Dedifferentiated amniotic fluid mesenchymal stem cell (primary cell): ENCODE results near the gene HACD2.

Source experiments
- DNase-seq: peaks from one replicate; pipeline ENCODE4 v3.0.0-alpha.2; 2016; ENCODE audit errors: extremely low spot score

Gene HACD2, protein sequence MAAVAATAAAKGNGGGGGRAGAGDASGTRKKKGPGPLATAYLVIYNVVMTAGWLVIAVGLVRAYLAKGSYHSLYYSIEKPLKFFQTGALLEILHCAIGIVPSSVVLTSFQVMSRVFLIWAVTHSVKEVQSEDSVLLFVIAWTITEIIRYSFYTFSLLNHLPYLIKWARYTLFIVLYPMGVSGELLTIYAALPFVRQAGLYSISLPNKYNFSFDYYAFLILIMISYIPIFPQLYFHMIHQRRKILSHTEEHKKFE

DNA sequence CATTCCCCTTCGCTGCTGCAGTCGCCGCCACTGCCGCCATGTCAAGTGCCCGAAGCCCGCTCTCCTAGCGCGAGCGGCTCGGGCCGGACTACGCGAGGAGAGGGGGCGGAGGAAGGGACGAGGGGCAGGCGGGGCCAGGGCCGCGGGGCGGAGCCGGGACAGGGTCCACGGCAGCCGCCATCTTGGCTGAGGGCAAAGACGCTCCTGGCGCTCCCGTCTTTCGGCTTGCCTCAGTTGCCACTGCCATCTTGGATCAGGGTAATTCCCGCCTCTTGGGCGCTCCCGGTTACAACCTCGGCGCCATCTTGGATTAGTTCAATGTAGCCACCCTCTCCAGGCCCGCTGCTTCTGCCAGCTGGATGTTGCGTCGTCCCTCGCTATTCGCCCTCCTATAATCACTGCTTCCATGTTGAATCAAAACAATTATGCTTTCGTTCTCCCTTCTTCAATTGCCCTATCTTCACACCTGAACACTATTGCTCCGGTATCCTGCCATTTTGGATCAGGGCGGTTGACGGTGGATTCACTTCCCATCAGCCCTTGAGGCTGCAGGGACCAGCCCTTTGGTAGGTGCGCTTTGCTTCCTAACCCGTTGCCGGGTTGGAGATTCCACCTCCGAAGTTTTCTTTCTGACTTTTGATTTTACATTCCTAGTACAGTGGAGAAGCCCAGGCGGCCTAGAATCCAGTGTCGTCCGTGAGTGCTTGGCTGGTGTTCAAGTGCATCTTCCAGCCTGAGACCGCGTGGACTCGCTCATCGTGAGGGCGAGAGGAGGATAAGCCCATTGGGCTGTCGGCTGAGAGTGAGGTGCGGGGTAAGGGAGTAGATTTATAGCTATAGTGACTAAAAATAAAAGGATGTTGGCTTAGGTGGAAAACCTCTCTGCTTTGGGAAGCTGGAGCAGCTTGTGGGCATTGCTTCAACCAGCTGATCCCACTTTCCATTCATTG lies at the start of gene HACD2:
Gene HACD2, minus strand, starts transcription at position 66 of the 950 bp plus-strand sequence. Its CDS starts 26 bp downstream, at position 40.
- DNase-seq = peak; percentile 97

DNA sequence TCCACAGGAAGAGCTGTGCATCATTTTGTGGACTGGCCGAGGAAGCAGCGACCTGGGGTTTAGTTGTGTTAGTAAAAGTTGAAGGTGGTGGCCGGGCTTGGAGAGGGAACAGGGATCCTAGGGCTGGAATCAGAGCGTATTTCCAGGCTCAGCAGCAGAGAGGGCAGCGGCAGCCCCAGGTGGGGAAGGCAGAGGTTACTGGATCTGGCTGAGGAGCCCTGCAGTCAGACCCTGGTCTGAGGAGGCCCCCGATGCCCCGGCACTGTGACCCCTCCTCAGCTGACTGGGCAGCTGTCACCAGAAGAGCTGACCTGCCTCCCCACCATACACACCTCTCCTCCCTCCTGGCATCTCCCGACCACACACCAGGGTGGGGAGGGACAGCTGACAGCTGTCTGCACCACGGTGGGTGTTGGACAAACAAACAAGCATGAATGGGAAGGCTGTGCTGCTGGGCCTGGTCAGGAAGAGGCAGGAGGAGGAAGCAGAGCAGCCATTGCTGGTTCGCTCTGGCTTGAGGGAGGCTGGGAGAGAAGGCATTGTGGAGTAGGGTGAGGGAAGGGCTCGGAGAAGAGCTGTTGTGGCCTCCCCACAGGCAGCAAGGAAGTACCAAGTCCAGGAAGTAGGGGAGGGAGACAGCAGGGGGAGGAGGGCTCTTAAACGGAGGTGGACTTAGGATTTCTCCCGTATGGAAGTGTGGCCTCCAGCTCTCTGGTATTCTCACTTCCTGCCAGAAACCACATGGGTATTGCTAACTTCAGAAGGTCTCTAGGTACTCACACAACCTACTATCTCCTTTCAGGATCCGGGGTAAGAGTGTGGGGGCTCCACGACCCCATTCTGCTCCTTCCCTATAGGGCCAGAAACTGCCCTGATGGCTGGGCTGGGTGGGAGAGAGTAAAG lies 49.5 kb upstream of the HACD2 start:
- no peak for DNase-seq

DNA sequence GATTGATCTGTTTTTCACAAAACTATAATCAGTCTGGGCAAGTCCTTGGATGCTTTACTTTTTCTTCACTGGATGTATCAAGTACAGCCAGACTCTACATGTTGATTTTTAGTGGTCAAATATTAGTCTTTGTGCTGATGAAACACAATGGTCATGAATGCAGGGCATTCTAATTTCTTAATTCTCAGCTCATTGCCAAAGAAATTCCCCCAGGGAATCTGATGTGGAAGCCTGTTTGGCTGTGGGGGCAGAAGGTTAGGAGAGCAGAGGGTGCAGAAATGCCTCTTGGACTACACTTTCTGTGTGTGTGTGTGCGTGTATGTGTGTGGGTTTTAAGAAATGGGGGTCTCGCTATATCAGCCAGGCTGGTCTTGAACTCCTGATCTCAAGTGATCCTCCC lies 48.7 kb upstream of the HACD2 start:
- DNase-seq = no peak

DNA sequence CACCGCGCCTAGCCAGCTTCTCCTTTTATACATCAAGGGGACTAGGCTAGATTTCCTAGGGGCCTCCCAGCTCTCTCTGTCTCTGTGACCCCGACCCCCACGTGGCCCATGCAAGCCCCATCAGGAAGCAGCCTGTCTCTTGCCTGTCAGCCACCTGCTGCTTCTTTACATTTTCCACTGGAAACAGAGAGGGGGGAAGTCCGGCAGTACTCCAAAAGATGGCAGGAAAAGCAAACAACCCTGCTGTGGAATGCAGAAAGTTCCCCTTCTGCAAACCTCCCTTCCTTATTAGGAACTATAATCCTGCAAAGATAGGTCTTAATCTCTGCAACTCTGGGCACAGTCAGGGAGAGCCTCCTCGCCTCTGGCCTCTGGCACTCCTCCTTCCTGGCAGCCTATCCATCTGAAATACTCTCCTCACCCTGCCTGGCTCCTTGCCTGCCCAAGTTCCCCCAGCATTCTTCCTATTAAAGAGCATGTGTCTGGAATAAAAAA lies 47.4 kb upstream of the HACD2 start:
- peak; percentile 47 for DNase-seq

DNA sequence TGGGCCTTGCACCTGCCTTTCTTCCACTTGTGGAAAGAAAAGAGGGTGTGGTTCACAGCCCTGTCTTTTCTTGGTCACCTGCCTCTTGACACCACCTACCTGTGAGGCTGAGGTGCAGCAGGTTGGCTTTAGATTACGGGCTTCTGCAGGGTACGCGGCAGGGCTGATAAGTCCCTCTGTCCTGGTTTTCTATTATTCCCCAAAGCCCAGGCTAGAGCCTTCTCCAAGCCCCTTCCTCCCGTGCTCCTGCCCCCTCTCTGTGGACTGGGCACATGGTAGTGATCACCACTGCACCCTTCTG lies 44.8 kb upstream of the HACD2 start:
- no peak for DNase-seq

DNA sequence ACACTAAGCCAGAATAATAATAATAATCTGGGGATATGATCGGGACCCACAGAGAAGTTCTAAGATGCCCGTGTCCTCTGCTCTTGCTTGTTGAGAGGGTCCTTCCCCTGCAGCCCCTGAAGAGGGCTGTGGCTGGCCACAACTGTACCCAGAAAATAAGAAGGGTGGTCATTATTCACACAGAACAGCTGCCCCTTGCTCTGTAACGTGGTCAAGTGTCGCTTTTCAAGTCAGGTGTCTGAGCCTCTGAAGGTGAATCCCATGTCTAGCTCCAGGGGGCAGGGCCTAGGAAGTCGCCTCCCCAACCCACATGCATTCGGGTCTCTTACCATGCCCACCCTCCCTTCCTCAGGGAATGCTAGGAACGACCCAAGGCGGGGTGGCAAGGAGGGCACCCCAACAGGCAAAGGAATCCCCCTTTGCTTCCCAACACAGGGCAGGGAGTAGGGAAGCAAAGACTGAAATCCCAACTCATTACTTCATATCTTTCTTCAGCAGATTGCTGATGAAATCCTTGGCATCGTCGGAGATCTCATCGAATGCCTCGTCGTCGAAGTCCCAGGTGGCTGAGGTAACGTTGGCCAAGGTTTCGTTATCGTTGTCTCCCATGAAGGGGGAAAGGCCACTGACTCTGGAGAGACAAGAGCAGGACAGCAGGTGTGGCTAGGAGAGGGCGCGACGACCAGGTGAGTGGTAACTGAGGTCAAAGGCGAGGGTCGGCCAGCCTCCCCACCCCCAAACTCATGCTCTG lies 44.3 kb upstream of the HACD2 start:
- DNase-seq = no peak

DNA sequence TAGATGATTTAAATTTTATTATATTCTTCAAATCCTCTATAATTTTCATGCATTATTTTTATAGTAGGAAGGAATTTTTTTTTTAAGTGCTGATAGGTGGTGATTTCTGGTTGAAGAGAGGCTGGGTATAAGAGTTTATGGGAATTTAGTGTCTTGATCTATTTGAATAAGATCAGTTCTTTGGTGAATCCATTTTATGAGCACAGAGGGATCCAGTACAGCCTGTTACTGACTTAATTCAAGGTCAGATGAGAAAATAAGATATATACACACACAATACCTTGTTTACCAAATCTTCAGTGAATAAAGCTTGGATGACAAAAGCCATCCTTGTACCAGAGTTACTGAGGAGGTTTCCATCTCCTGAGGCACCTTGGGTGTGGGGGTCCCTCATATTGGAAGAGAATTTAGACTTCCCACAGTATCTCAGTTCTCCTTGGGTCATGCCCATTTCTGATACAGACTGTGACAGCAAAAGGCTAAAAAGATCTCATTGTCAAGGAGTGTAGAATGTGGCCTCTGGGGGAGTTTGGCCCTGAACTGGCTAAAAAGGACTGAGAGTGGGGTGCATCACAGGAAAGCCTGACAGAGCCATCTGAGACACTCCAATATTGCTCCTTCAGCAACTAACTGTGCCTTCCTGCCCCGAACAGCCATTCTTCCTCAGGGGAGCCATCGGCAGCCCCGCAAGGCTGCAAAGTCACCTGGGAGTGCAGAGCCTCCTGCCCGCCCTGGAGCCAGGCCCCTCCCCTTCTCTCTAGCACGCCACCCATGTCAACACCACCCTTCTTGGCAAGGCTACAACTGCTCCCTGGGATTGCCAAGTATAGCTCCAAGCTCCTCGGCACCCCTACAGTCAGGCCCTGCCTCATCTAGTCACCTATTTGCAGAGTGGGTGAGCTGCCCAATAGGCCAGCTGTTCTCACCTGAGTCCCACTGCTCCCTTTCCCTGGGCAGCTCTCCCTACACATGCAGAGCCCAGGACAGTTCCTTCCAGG lies 43.1 kb upstream of the HACD2 start:
- DNase-seq = no peak

DNA sequence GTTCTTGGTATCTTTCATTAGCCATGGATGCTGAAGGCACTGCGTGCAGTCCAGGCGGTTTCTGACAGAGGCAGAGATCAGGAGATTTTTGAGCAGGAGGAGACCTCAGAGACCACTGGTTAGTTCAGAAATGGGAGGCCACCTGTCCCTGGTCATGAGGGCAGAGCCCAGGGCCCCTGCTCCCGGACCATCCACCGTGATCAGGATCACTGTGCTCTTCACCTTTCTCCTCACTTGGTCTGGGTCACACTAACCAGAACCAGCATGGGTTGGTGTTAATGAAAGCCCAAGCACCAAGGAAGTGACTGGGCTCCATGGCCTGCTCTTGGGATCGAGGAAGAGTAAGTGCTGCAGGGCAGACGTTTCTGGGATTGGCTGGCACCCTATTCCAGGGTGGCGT lies 42.0 kb upstream of the HACD2 start:
- no peak for DNase-seq

DNA sequence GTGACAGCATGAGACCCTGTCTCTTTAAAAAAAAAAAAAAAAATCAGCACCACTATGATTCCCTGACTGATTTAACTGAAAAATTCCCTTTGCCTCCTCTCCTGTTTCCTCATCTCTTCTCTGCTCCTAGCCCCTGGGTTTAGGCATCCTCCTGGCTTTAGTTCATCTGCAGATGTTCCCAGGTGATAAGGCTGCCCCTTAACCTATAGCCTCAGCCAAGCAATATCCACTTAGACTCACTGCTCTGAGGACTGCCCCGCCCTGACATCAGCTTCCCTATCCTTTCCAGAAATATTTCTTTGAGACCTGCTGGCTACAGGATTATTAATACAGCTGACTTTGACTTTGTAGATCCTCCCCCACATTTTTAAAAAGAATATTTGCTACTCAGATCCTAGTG lies 39.4 kb upstream of the HACD2 start:
- no peak for DNase-seq

DNA sequence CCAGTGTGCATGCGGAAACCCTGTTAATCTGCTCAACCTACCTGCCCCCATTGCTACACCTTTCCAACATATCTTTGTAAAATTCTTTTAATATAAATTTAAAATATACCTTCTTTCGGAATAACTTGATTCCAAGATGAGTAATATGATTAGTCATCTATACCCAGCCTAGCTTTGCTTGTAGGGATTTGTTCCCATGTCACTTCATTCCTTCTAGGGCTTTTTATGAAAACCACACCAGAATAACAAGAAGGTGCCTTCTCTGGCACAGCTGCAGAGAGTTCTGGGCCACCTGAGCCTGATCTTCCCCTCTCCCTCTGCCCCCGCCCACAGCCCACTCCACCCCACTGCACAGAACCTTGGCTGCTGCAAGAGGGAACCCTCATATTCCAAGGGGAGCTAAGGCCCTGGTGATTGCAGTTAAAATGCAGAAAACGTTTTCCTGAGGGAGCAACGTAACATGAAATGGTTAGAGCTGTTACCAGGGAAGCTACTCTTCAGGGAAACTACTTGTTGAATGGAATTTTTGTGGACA lies 38.6 kb upstream of the HACD2 start:
- no peak for DNase-seq

DNA sequence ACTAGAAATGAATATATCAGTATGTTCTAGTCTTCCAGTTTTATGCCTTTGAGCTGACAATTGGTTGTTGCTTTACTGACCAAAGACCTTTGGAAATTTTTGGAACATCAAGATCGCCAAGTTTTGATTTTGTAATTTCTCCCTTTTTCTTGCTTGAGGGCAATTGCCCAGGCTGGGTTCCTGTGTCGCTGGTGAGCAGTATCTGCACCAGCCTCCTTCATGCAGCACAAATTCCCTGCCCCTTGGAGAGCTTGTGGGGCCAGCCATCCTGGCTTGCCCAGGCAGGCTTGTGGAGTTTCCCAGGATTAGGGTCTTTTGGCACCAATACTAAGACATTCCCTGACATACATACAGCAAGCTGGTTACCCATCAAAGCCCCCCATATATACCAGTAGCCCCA lies 37.9 kb upstream of the HACD2 start:
- DNase-seq = no peak

DNA sequence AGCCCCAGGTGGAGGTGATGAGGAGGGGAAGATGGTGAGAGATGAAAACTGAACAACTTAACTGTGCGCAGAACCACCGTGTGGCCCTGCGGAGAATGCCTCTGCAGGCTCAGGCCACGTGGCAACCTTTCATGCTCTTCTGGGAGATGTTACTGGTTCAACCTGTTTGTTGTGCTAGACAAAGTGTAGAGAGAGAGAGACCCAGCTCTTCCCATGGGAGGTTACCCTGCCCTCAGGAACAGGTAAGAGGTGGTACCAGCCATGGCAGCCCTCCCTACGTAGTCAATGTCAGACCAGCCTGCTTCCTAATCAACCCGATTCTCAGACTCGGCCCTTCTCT lies 37.0 kb upstream of the HACD2 start:
- no peak for DNase-seq

DNA sequence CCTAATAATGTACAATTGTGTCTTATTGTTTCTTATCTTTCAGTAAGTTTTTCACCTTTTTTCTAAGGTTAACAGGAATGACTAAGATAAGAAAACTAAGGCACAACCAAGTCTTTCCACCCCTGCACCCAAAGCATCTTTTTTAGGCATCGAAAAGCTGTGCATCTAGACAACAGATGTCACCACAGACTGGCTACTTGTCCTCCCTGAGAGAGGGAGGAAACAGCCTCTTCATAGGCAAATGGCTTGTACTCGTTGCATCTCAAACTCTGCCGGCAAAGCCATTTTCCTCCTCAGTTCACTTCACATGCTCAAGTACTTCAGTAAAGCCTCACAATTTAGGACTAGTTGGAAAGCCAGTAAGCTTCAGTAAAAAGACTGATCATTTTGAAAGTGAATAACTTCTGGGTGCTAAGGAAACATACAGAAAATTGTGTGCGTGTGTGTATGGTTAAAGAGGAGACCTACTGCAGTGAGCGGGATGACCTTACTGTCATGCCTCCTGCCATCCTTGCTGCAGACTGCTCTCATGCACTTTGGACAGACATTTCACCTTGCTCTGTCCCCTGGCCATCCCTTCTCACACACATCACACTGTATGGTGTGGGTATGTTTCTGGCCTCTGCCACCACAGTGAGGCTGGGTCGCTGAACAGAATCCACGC lies 36.5 kb upstream of the HACD2 start:
- no peak for DNase-seq

DNA sequence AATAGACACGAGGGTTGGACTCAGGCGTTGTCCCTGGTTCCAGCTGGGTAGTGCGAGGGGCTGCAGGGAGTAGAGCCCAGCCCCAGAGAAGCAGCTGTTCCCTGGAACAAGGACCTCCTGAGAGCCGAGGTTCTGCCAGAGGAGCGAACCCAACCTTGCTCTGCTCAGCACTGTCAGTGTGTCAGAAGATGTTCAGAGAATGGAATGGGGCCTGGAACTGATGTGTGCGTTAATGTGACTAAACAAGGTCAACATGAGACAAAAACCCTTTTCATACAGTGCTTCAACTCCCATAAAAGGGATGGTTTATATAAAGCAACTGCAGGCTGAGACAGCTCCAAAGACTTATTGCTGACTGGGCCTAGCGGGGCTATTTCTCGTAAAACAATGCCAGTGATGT lies 35.5 kb upstream of the HACD2 start:
- no peak for DNase-seq

DNA sequence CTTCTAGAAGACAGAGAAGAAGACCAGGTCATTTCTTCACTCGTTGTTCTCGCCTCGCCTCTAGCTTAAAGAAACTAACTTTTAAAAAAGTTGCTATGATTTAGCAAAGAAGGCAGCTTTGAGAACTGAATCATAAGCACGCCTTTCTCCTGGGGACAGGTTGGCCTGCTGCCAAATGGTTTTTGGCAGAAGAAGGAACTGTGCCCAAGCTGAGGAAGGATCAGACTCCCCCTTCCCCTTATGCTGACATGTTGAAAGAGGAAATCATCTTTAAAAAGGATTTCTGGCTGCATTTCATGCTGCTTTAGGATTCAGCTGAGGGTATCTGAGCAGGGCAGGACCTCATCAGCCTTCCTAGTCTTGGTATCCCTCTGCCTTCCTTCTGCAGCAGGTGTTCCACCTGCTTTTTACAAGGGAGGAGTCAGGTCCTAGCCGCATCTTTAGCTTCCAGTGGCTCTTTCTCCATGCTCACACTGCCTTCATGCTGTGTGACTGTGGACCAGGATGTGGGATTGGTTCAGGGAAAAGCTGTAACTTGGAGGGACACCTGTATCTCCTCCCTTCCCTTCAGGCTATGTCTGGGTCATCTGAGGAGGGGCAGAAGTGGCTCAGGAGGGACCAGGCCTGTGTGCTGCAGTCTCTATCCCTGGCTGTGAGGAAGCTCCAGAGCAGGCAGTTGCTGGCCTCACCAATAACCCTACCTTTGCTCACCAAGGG lies 34.1 kb upstream of the HACD2 start:
- DNase-seq = peak; percentile 59

DNA sequence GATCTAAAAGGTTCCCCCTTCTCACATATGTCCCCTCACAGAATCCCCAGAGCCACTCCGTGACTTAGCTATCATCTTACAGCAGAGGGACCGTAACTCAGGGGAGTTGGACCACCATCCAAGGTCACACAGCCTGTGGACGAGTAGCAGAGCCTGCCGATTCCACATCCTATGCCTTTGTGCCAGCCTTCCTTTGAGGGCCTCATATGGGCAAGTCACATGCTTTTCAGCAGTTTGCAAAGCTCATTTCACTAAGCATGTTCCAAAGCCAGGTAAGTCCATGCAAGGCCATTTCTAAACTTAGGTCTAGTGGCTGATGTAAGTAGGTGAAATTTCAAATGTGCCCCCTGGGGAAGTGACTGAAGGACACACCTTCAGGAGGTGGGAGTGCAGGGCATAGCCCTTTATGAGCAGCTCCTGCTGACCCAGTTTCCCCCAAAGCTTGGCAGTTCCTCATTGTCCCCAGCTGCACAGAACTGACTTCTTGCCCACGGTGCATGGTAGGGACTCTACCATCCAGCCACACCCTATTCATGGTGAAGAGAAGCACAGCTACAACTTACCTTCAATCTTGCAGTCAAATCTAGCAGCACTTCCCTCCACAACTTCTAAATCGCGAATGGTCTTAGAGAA lies 33.3 kb upstream of the HACD2 start:
- DNase-seq = no peak

DNA sequence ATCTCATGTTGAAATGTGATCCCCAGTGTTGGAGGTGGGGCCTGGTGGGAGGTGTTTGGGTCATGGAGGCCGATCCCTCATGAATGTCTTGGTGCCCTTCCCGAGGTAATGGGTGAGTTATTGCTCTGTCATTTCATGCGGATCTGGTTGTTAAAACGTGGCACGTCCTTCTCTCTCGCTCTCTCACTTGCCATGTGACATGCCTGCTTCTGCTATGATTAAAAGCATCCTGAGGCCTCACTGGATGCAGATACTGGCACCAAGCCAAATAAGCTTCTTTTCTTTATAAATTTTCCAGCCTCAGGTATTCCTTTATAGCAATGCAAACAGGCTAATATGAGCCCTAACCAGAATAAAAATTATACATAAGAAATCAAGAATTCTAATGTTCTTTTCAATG lies 31.7 kb upstream of the HACD2 start:
- DNase-seq = no peak

DNA sequence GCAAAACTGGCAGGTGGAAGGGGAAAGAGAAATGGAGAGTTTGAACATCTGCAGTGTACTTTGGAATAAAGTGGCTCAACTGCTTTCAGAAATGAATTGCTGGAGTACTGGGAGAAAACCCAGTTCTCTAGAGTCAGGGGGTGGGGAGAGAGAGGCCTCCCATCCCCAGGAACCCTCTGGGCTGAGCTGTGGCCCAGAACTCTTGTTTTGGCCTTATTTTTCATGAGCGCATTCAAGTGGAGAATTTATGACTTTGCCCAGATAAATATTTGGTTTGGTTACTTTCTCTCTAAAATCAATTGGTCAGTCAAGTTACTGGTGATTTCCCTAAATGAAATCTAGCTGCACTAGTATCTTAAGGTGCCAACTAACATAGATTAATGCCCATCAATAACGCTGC lies 28.7 kb upstream of the HACD2 start:
- no peak for DNase-seq
